Sigmoid colon (tissue), 4 donors: ENCODE data around the gene PFKFB2.

Experiments
- CTCF ChIP-seq, 4 experiments: fragments of 450-650 bp in 3 of 4; fragments of 200-600 bp in 1 of 4; IDR thresholded peaks; one replicate each; pipeline ENCODE4 v1.5.1; 2016 to 2019; ENCODE audit warnings: antibody characterized with exemption in 4 of 4, mild to moderate bottlenecking in 3 of 4, moderate library complexity in 2 of 4
- EP300 ChIP-seq, 4 donors: sonication (generic); formaldehyde crosslinking; IDR thresholded peaks; one replicate each; pipeline ENCODE4 v1.6.1; 2017; ENCODE audit warnings: antibody characterized with exemption in 4 of 4
- POLR2AphosphoS5 ChIP-seq, 4 donors: sonication (generic); formaldehyde crosslinking; IDR thresholded peaks; one replicate each; pipeline ENCODE4 v1.6.1; 2017; ENCODE audit warnings: antibody characterized with exemption in 4 of 4

GRCh38 chr1:207055386-207056001 lies 2.4 kb downstream of the PFKFB2 start:
- TF ChIP-seq CTCF (IDR thresholded peaks at IDR 0.05) (no peak), POLR2AphosphoS5 (IDR thresholded peaks at IDR 0.05) (no peak), EP300 (IDR thresholded peaks at IDR 0.05) (no peak)
